HG03442 (cell line): ENCODE data around the gene DYSF.

Experiments used
- ATAC-seq: cut with Tn5 transposase; IDR thresholded peaks from one replicate; pipeline ENCODE4 v1.9.1; 2021; ENCODE audit warnings: mild to moderate bottlenecking, moderate library complexity; ENCODE audit not compliant: unreplicated experiment

Gene DYSF

DNA sequence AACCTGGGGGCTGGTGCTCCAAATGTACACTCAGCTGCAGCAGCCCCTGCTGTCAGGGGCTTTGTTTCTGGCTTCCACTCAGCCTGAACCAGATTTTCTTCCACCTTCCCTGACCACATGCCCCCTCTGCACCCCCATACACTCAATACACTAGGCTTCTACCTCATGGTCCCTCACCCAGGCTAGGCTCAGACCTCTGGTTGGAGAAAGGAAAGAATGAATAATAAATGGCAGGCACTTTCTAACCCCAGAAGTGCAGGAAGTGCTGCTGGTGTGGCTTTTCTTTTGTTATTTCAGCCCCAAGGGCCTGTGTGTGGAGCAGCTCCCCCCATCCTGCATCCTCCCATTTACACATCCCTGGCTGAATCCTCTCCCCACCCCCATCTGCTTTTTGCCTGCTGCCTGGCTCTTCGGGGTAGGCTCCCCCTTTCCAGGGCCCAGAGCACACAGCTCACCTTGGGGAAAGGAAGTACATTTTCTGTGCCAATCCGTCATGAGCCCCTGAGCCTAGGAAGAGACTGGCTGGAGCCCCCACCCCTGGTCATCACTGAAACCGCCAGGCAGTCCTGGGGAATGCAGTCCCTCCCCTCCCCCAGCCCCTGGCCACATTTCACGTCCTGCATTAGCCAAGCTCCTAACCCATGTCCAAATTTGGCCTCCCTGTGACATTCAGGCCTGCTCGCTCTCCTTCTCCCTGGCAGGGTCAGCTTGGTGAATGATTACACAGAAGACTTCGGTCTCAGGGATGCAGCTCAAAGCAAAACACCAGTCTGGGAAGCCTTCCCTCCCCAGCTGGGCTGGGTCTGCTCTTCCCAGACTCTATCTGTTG is 2.6 kb downstream of the DYSF start:
- no peak for ATAC-seq

GRCh38 chr2:71456617-71457016 is 3.3 kb downstream of the DYSF start:
- no peak for ATAC-seq

DNA sequence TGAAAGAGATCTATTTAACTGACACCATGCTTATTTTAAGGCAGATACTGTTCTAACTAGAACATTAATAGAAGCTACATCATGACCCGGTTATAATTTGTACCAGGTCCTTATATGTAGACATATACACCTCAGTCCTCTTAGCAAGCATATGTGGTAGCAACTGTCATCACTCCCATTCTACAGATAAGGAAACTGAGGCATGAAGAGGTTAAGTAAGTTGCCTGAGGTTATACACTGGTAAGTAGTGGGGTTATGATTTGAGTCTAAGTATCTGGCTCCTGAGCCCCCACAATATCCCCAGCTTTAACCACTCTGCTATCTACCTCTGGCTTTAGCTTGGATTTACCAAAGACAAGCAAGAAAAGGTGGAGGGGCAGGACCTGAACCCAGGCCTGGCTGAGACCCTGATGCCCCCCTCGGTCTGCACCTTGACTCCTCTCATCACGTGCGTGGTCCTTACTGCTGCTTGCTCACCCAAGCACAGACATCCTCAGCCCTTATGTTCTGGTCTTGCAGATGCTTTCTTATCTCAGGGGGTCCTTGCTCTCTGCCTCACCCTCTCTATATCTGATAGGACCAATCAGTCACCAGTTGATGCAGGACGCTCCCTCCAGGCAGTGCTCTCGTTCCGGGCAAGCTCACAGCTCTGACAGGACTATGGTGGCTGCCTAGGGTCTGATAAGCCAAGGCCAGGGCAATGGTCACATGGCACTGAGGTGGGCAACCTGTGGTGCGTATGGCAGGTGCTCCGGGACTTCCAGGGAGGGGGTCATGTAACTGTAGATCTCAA is 4.0 kb downstream of the DYSF start:
- ATAC-seq, result no peak

GRCh38 chr2:71457923-71458322 is 4.6 kb downstream of the DYSF start:
- ATAC-seq, result no peak

GRCh38 chr2:71458413-71459083 is 5.2 kb downstream of the DYSF start:
- ATAC-seq, result no peak

- ATAC-seq, result no peak
Observed at GRCh38 chr2:71459084-71459431, 5.7 kb downstream of the DYSF start.

DNA sequence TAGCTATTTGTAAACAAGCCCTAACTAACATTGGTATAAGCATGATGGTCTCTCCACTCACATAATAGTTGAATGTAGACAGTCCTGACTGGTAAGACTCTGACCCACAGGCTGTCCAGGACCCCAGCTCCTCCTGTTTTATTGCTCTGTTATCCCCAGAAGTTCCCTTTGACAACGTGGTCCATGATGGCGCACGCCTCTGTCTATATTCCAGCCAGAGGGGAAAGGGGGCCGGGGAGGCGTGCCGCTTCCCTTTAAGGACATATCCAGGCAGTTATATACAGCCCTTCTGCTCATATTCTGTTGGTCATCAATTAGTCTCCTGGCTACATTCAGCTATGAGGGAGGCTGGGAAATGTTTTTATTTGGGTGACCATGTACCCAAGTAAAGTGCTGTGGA is 6.7 kb downstream of the DYSF start:
- ATAC-seq, result no peak

- no peak for ATAC-seq
Observed at GRCh38 chr2:71460595-71461303, 7.4 kb downstream of the DYSF start.

GRCh38 chr2:71461304-71461671 is 7.9 kb downstream of the DYSF start:
- no peak for ATAC-seq

- no peak for ATAC-seq
Observed at GRCh38 chr2:71462056-71462605, 8.8 kb downstream of the DYSF start.

GRCh38 chr2:71462641-71463341 is 9.4 kb downstream of the DYSF start:
- ATAC-seq, result no peak

GRCh38 chr2:71463342-71463654 is 9.9 kb downstream of the DYSF start:
- ATAC-seq, result no peak

- ATAC-seq, result no peak
Observed at GRCh38 chr2:71464389-71464788, 11.0 kb downstream of the DYSF start.

- ATAC-seq, result no peak
Observed at GRCh38 chr2:71465356-71465755, 12.0 kb downstream of the DYSF start.

- no peak for ATAC-seq
Observed at GRCh38 chr2:71465961-71466300, 12.6 kb downstream of the DYSF start.

DNA sequence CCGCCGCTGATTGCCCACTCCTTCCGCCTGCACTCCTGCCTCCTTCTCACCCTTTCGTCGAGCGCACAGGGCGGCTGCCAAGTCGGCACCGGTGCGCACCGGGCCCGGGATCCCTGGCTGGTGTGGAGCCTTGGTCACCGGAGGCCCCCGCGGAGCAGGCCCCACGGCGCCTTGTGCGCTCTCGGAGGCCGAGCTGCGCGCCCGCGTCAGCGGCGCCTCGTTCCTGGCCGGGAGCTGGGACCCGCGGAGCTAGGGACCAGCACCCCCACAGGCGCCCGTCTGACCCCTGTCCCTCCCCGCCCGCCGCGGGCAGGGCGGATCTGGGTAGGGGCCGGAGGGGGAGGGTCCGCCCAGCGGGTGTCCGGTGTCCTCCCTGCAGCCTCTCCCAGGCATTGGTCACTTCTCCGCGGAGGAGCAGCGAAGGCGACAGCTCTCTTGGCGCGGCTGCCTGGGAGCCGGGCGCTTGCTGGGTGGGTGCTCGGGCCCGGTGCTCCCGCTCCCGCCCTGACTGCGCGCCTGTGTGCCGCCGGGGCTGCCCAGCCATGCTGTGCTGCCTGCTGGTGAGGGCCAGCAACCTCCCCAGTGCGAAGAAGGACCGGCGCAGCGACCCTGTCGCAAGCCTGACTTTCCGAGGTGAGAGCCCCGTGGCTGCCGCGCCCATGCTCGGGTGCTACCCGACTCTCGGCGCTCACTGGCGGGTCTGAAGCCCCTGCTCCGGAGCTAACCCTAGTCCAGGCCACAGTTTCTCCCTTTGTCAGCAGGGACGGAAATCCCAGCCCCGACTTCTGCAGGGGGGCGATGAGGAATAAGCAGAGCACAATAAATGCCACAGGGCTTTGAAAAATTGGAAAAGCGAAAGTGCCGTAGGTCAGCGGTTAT is 13.2 kb downstream of the DYSF start:
- ATAC-seq, result no peak

DNA sequence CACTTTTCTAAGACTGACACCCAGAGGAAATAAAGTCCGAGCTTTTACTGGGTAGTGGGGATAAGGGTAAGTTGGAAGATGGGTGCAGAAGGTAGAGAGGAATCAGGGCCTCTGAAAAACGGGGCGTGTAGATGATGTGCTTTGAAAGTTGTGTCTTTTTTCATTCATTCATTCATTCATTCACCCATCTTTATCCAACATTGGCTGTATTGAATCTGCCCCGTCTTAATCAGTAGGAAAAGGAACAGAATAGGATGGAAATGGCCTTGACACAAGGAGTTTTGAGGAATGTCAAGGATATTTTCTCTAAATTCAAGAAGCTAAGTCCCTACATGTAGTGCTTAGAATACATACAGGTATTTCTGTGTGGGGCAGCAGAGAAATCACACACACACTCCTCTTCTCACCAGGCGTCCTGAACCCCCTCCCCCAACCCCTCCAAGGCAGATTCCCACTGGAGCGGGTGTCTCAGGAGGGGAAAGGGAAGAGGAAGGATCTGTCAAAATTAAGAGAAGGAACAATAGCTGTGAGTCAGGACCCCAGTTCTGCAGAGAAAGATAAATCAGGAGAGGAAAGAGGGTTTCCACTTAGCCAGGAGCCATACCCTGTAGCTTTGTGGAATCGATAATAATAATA is 13.9 kb downstream of the DYSF start:
- no peak for ATAC-seq

DNA sequence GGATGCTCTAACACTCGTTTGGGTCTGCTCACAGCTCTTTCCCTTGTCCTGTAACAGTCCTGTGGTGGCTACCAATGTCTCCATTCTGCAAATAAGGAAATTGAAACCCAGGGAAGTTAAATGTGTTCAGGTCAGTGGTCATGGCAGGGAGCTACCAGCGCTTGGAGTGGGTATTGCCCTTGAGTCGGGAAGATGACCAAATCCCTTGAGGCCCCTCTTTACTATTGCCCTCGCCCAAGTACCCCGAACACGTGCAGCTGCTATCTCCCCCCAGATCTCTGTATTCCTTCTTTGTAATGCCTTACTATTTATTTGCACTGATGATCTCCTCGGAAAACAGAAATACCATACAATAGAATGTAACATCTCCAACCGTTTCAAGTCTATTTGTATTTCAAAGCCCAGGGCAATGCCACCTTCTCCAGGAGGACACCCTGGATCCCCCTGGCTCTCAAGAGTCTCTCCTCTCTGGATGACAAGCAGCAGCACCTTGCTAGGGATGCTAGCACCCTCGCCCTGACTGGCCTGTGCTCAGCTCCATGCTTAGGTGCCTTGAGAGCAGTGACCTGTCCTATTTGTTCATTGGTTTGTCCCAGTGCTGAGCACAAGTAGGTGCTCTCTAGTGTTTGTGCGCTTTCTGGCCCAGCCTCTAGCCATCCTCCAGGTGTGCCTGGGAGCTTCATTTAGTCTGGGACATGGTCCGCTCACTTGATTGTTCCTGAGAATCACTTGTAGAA is 15.1 kb downstream of the DYSF start:
- no peak for ATAC-seq
